Endodermal cell (in vitro differentiated cells): ENCODE measurements around the gene COX7A2. TPM values are rescaled to one million over a fixed set of nuclear protein-coding genes. Genes with fewer than 3 reads are reported as not detected.

Source experiments
- DNase-seq: peaks from one replicate; pipeline ENCODE4 v3.0.0-alpha.2; 2017
- H3K27ac ChIP-seq: 2 replicates; pipeline ENCODE4 v1.5.1; 2013; ENCODE audit warnings: mild to moderate bottlenecking, low read depth, low read length, moderate library complexity
- H3K27me3 ChIP-seq: 2 replicates; pipeline ENCODE4 v1.6.1; 2013; ENCODE audit warnings: mild to moderate bottlenecking, low read length, moderate library complexity; ENCODE audit not compliant: insufficient read depth, control insufficient read depth, poor library complexity, severe bottlenecking
- H3K36me3 ChIP-seq: 2 replicates; pipeline ENCODE4 v1.7.0; 2013; ENCODE audit warnings: mild to moderate bottlenecking, low read length, moderate library complexity; ENCODE audit not compliant: control insufficient read depth, insufficient read depth
- H3K4me1 ChIP-seq: one replicate; pipeline ENCODE4 v1.7.0; 2013; ENCODE audit warnings: low read length; ENCODE audit not compliant: control insufficient read depth, insufficient read depth
- H3K4me3 ChIP-seq: 2 replicates; pipeline ENCODE4 v1.5.1; 2013; ENCODE audit warnings: mild to moderate bottlenecking, low read length, moderate library complexity
- H3K9ac ChIP-seq: 2 replicates; pipeline ENCODE4 v1.6.1; 2013; ENCODE audit warnings: mild to moderate bottlenecking, low read length, moderate library complexity; ENCODE audit not compliant: poor library complexity, severe bottlenecking; ENCODE audit errors: extremely low read depth
- H3K9me3 ChIP-seq: 2 replicates; pipeline ENCODE4 v1.6.1; 2013; ENCODE audit warnings: mild to moderate bottlenecking, low read length, moderate library complexity; ENCODE audit not compliant: control insufficient read depth
- H3K27ac Mint-ChIP-seq: 2 replicates; pipeline ENCODE4 v1.8.0; 2020; ENCODE audit warnings: mixed read lengths
- H3K27me3 Mint-ChIP-seq: 2 replicates; pipeline ENCODE4 v1.8.0; 2021; ENCODE audit warnings: mild to moderate bottlenecking, mixed read lengths; ENCODE audit not compliant: insufficient read depth
- H3K36me3 Mint-ChIP-seq: 2 replicates; pipeline ENCODE4 v1.8.0; 2020; ENCODE audit warnings: low read depth, mixed read lengths
- H3K4me1 Mint-ChIP-seq: 2 replicates; pipeline ENCODE4 v1.8.0; 2020; ENCODE audit warnings: mixed read lengths
- H3K4me3 Mint-ChIP-seq: 2 replicates; pipeline ENCODE4 v1.8.0; 2020; ENCODE audit warnings: mild to moderate bottlenecking, moderate library complexity, mixed read lengths
- H3K9me3 Mint-ChIP-seq: 2 replicates; pipeline ENCODE4 v1.8.0; 2020; ENCODE audit warnings: mild to moderate bottlenecking, mixed read lengths
- WGBS, 2 experiments: methylation state at CpG; one replicate each; pipeline versions ENCODE4 v1.1.5 to v1.1.7; 2013; ENCODE audit warnings: missing lambda C conversion rate in 2 of 2, mixed read lengths in 1 of 2; ENCODE audit not compliant: insufficient coverage in 1 of 2, insufficient read length in 1 of 2; 5-methylcytosine and 5-hydroxymethylcytosine counted together
- total RNA-seq, 2 donors: library from RNA; stranded (reverse); fragmentation: NEBNext Ultra II Directional in 1 of 2; extraction: Animal tissue kit (Norgen Biotek cat#: 25700) in 1 of 2; gene quantifications; 2 replicates in 1 of 2; 3 replicates in 1 of 2; pipeline ENCODE4 v1.2.1, GENCODE V29; 2021
- TF ChIP-seq, protein P1 (sequence below): fragments of 200-600 bp; sonication (generic); conservative IDR thresholded peaks from 2 replicates; pipeline ENCODE4 v1.5.0; 2021; ENCODE audit warnings: antibody characterized with exemption, mild to moderate bottlenecking

COX7A2 gene
- total RNA-seq, 2 donors from 2014 or later = 399 to 472 TPM

DNA sequence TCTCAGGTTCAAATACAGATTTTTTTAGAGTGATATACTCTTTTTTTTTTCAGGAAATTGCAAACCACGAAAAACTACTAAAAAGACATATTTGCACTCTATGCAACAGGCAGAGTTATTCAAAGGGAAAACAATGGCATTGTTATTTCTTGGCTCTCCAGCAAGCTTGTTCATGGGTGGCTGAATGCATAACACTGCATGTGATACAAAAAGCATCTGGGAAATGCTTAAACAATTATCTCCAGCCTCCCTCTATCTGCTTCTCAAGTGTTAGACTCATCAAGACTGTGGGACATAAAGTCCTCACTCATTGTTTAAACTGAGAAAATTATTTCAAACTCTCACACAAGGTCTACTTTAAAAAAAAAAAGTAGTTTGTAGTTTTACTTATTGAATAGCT, 30.5 kb downstream of the COX7A2 start:
- no peak overlapping the region for H3K4me3 Mint-ChIP-seq
- Histone ChIP-seq H3K9me3 (no peaks in the 10 kb centered on the region), H3K4me1 (no peaks in the 10 kb centered on the region), H3K27ac (no peak overlapping the region), H3K4me3 (no peak overlapping the region), H3K9ac (no peak overlapping the region), H3K36me3 (no peaks in the 10 kb centered on the region), H3K27me3 (peaks cover 19% of the 10 kb centered on the region)
- H3K36me3 Mint-ChIP-seq = no peaks in the 10 kb centered on the region
- H3K4me1 Mint-ChIP-seq = peaks cover 15% of the 10 kb centered on the region
- WGBS, 2 experiments = 26 to 33% methylated on average over 1 of the region's 1 CpG
- peaks cover 26% of the 10 kb centered on the region for H3K27me3 Mint-ChIP-seq
- TF ChIP-seq, protein P1, sequence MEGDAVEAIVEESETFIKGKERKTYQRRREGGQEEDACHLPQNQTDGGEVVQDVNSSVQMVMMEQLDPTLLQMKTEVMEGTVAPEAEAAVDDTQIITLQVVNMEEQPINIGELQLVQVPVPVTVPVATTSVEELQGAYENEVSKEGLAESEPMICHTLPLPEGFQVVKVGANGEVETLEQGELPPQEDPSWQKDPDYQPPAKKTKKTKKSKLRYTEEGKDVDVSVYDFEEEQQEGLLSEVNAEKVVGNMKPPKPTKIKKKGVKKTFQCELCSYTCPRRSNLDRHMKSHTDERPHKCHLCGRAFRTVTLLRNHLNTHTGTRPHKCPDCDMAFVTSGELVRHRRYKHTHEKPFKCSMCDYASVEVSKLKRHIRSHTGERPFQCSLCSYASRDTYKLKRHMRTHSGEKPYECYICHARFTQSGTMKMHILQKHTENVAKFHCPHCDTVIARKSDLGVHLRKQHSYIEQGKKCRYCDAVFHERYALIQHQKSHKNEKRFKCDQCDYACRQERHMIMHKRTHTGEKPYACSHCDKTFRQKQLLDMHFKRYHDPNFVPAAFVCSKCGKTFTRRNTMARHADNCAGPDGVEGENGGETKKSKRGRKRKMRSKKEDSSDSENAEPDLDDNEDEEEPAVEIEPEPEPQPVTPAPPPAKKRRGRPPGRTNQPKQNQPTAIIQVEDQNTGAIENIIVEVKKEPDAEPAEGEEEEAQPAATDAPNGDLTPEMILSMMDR = no peak
- no peak overlapping the region for H3K27ac Mint-ChIP-seq
- DNase-seq = no peak
- no peaks in the 10 kb centered on the region for H3K9me3 Mint-ChIP-seq

DNA sequence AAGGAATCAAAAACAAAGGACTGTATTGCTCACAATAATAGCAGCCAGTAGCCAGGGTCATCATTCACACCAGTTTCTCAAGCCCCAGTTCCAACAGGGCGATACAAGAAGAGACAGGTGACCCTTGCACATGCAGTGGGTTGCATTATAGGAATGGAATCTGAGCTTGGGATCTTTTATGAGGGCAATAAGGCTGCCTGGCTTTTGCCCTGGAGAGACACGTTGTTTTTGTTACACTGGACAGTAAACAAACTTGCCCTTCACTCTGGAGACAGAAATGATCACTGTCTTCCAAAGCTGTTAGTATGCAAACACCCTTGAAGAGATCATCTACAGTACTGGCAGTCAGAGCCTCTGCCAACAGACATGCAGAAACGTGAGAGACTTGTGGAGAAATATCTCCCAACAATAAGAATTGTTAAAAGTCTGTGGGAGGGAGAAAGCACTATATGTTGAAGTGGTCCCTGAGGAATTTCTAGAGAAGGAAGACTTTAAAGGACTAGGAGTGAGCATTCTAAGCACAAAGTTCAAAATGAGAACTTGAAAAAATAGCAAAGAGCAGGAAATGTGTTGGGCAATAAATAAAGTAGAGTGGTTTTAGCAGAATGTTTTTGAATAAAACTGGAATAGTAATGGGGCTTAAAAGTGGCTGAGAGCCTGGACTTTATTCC, 31.5 kb downstream of the COX7A2 start:
- H3K4me1 Mint-ChIP-seq = peaks cover 24% of the 10 kb centered on the region

DNA sequence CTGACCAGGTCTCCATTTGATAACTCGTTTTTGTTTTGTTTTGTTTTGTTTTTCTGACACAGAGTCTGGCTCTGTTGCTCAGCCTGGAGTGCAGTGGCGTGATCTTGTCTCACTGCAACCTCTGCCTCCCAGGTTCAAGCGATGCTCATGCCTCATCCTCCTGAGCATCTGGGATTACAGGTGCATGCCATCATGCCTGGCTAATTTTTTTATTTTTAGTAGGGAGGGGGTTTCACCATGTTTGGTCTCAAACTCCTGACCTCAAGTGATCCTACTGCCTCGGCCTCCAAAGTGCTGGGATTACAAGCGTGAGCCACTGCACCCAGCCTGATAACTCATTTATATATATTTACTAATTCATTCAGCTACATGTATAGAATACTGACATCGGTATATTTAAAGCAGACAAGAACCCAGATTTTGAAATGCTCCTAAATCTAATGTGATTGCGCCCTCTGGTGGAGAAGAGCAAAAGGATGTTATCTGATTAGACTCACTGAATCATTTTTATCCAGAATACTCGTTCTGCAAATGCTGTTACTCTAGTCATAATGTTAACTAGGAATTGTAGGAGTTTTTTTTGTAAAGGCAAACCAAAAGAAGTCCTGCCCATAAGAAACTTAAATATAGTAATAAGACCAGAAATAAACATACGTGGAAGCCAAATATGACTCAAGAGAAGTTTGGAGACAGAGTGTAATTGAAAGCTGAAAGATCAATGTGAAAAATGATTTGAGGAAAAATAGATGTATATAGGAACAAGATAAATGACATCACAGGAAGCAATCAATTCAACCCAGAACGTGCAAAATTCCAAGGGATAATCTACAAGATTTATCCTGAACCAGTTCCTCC, 32.5 kb downstream of the COX7A2 start:
- H3K4me3 Mint-ChIP-seq = no peak overlapping the region
- H3K27me3 Mint-ChIP-seq = peaks cover 46% of the 10 kb centered on the region
- Histone ChIP-seq H3K9me3 (no peaks in the 10 kb centered on the region), H3K4me1 (peaks cover 3% of the 10 kb centered on the region), H3K4me3 (no peak overlapping the region), H3K9ac (no peak overlapping the region), H3K36me3 (no peaks in the 10 kb centered on the region), H3K27ac (no peak overlapping the region), H3K27me3 (peaks cover 39% of the 10 kb centered on the region)
- H3K9me3 Mint-ChIP-seq = no peaks in the 10 kb centered on the region
- peaks cover 30% of the 10 kb centered on the region for H3K4me1 Mint-ChIP-seq
- peak; percentile 61 for DNase-seq
- TF ChIP-seq, protein P1 = peak; percentile 92
- WGBS, 2 experiments = 54 to 63% methylated on average over 4 to 9 of the region's 10 CpGs
- H3K36me3 Mint-ChIP-seq = no peaks in the 10 kb centered on the region
- H3K27ac Mint-ChIP-seq = no peak overlapping the region

More for the DNA sequence above, 31.5 kb downstream of the COX7A2 start:
- H3K27me3 ChIP-seq = peaks cover 30% of the 10 kb centered on the region
- H3K27ac ChIP-seq = no peak overlapping the region
- Mint-ChIP-seq H3K4me3 (no peak overlapping the region), H3K27ac (no peak overlapping the region), H3K27me3 (peaks cover 37% of the 10 kb centered on the region), H3K36me3 (no peaks in the 10 kb centered on the region), H3K9me3 (no peaks in the 10 kb centered on the region)
- no peak overlapping the region for H3K4me3 ChIP-seq
- no peak overlapping the region for H3K9ac ChIP-seq
- no peak for DNase-seq
- no peaks in the 10 kb centered on the region for H3K4me1 ChIP-seq
- TF ChIP-seq, protein P1 = no peak
- 56 to 78% methylated on average over 2 to 3 of the region's 3 CpGs for WGBS, 2 experiments
- H3K36me3 ChIP-seq = no peaks in the 10 kb centered on the region
- no peaks in the 10 kb centered on the region for H3K9me3 ChIP-seq
